NCI-H1105 treated with DMSO at 0.1 percent for 48 hours (cell line): ENCODE data around the gene MTHFR.
A peak's percentile ranks its signal among the peaks of the same experiment; 100 is the strongest.
"Not testable (repeated sequence)": the region's sequence is repeated elsewhere in the genome, so short reads cannot be mapped to it uniquely, and the experiment has no call there.

Experiments
- DNase-seq: peaks from one replicate; lab custom pipeline; 2025; lab: John Stamatoyannopoulos, UW

The MTHFR gene

GRCh38 chr1:11833497-11833896 lies 27.7 kb upstream of the MTHFR start:
- no peak for DNase-seq

GRCh38 chr1:11831945-11832725 lies 26.4 kb upstream of the MTHFR start:
- DNase-seq: no peak

DNA sequence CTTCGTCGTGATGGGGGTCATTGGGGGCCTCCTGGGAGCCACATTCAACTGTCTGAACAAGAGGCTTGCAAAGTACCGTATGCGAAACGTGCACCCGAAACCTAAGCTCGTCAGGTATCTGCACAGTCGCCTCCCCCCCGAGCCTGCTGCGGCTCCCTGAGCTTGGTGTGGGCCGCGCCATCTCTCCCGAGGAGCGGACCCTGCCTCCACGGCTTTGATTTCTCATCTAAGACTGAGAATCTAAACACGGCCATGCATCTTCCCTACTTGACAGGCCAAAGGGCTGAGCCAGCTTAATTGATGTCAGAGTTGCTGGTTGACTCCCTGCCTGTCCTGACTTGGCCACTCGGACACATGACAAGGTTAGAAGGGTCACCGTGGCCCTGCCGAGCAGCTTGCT lies 22.7 kb upstream of the MTHFR start:
- no peak for DNase-seq

DNA sequence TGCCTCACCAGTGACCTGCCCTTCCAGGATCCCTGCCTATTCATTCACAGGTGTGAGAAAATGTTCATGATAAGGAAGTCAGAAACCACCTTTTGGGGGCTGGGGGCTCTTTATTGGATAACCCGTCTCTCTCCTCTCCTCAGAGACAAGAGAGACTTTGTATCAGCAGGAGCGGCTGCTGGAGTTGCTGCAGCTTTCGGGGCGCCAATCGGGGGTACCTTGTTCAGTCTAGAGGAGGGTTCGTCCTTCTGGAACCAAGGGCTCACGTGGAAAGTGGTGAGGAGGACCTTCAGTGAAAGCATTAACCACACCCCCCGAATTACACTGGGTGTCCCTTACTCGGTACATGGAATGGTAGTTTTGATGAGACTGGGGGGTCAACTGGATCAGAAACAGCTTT lies 21.2 kb upstream of the MTHFR start:
- DNase-seq: no peak

- DNase-seq: no peak
These were observed 19.4 kb upstream of the MTHFR start for GRCh38 chr1:11825131-11825530.

DNA sequence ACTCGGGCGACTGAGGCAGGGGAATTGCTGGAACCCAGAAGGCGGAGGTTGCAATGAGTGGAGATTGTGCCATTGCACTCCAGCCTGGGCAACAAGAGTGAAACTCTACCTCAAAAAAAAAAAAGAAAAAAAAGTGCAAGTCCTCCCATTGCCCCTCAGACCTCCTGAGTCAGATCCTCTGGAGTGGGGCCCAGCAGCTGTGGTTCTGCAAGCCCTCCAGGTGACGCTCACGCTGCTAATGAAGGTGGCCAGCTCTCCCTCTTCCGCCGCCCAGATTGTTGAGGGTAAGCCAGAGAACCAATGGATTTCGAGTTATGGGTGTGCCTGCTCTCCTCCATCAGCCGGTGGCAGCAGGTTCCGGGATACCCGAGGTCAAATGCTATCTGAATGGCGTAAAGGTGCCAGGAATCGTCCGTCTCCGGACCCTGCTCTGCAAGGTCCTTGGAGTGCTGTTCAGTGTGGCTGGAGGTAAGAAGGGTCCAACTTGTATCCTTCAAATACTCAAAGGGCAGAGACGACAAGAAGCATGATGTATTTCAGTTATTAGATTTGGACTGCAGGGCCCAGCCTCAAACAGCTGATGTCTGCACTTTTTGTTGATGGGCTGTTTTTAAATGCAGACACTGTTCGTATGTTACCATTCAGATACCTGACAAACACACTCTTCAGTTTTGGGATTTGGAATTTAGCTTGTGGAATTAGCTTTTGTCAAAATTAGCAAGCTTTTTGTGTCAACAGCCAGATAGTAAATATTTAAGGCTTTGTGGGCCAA lies 17.8 kb upstream of the MTHFR start:
- no peak for DNase-seq

GRCh38 chr1:11822091-11822490 lies 16.3 kb upstream of the MTHFR start:
- no peak for DNase-seq

DNA sequence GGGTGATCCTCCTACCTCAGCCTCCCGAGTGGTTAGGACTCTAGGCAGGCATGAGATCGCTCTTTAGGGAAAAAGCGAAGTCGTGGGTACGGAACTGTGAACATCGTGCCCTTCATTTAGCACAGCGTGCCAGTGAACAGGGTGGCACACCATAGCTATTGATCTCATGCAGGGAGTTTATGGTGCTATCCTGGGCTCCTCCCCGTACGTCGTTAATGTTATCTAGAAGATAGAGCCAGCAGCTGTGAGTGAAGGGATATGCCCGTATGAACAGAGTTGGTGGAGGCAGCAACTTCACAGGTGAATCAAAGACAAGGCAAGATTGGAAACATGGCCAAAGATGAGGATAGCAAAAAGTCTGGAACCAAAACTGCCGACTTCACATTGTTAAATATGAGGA lies 11.4 kb upstream of the MTHFR start:
- DNase-seq: no peak

- no peak for DNase-seq
These were observed 7.3 kb upstream of the MTHFR start for GRCh38 chr1:11813021-11813420.

DNA sequence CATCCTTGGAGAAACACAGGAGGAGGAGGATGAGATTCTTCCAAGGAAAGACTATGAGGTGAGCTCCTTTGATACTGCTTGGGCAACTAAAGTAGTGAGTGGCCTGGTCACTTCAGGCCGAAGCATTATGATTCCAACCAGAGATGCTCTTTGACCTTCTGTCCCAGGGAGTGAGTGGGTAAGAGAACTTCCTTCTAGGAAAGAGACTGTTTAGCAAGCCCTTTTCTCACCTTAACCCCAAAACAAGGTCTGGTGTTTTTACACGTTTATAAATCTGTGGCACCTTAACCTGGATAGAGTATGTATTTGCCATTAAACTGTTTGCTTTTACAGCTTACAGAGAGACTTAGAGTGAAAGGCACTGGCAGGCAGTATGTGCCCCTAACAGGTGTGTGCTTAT lies 1.4 kb upstream of the MTHFR start:
- DNase-seq: no peak

- DNase-seq: no peak
These were observed 658 bp upstream of the MTHFR start for GRCh38 chr1:11806307-11806936.

- DNase-seq: peak; percentile 95
These were observed 920 bp downstream of the MTHFR start for GRCh38 chr1:11804666-11805421.

DNA sequence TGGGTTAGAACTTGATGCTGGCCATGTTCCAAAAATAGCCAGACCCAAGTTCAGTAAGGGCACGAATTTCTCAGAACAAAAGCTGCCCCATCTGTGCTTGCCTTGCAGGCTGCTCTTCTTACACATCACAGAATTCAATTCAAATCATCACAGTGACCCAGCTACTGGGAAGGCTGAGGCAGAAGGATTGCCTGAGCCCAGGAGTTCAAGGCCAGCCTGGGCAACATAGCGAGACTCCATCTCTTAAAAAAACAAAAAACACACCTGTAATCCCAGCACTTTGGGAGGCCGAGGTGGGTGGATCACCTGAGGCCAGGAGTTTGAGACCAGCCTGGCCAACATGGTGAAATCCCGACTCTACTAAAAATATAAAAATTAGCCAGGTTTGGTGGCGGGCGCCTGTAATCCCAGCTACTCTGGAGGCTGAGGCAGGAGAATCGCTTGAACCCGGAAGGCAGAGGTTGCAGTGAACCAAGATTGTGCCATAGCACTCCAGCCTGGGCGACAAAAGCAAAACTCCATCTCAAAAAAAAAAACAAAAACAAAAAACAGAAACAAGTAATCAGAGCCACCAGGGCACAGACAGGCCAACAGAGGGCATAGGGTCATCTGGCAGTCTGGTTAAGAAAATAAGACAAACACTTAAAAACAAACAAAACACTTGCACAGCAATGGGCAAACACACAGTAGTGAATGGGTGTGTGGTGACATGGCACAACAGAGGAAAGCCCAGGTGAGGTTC lies 1.7 kb downstream of the MTHFR start:
- DNase-seq: not testable (repeated sequence)

GRCh38 chr1:11802973-11803885 lies 2.5 kb downstream of the MTHFR start:
- DNase-seq: no peak

- no peak for DNase-seq
These were observed 3.2 kb downstream of the MTHFR start for GRCh38 chr1:11802616-11802972.

DNA sequence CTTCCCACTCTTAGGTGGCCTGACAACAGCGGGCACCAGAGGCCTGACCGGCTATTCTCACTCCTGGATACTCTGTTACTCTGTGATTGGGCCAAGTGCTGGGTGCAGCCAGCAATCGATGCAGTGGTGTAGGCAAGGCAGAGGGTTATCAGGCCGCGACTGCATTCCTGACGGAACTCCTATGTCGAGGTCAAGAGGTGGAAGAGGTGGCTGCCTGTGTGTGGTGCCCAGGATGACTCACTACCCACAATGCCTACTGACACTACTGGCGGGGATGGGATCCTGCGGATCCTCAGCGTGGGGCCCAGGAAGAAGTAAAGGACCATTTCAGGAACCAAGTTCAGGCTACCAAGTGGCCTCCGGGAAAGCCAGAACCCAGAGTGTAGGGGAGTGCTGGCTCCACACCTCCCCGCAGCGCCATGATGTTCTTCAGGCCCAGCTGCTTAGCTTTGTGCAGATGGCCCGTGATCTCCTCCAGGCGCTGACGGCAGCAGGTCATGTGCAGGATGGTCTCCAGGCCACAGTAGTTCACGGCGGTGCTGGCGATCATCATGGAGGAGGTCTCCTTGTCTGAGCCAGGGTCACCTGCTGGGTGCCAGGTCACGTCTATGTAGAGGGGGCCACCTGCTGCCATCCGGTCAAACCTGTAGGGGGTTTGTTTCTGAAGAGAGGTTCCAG lies 4.9 kb downstream of the MTHFR start:
- no peak for DNase-seq

GRCh38 chr1:11800391-11800755 lies 5.4 kb downstream of the MTHFR start:
- no peak for DNase-seq

DNA sequence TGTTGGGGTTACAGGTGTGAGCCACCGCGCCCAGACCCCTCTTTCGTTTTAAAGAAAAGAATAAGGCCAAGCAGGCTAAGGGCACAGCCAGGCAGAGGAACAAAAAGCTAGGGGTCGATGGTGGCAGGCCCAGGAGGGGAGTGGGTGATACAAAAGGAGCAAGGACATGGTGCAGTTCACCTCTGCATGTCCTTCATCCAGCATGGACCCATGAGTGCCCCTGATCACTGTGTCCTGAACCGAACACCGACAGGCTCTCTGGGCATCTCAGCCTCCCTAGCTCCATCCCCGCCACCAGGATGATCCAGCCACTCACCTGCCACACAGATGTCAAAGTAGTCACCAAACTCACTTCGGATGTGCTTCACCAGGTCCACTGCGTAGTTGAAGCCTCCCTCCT lies 5.9 kb downstream of the MTHFR start:
- no peak for DNase-seq

GRCh38 chr1:11799099-11799498 lies 6.7 kb downstream of the MTHFR start:
- DNase-seq: no peak
